ENCODE results near the gene ZNF423.

ZNF423 gene

GRCh38 chr16:49778202-49778930 lies 77.5 kb downstream of the ZNF423 start:
- no peak for DNase-seq

DNA sequence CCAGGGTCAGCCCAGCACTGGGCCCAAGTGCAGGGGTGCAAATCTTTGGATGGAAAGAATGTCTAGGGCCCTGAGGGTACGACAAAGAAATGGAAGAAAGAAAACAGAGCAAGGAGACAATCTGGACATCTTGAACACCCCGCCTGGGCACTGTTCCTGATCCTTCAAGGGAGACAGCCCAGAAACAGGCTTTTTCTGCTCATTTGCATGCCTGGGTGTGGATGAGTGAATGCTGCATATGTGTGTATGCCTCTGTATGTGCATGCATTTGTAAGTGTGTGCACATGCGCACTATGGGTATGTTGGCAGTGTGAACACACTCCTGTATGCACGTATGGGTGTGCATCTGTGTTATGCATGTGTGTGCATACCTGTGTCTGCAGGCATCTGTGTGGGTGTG lies 79.2 kb downstream of the ZNF423 start:
- DNase-seq: no peak

GRCh38 chr16:49776085-49776595 lies 79.8 kb downstream of the ZNF423 start:
- no peak for DNase-seq

GRCh38 chr16:49775581-49775980 lies 80.3 kb downstream of the ZNF423 start:
- DNase-seq: no peak

GRCh38 chr16:49775018-49775417 lies 80.9 kb downstream of the ZNF423 start:
- DNase-seq: no peak

DNA sequence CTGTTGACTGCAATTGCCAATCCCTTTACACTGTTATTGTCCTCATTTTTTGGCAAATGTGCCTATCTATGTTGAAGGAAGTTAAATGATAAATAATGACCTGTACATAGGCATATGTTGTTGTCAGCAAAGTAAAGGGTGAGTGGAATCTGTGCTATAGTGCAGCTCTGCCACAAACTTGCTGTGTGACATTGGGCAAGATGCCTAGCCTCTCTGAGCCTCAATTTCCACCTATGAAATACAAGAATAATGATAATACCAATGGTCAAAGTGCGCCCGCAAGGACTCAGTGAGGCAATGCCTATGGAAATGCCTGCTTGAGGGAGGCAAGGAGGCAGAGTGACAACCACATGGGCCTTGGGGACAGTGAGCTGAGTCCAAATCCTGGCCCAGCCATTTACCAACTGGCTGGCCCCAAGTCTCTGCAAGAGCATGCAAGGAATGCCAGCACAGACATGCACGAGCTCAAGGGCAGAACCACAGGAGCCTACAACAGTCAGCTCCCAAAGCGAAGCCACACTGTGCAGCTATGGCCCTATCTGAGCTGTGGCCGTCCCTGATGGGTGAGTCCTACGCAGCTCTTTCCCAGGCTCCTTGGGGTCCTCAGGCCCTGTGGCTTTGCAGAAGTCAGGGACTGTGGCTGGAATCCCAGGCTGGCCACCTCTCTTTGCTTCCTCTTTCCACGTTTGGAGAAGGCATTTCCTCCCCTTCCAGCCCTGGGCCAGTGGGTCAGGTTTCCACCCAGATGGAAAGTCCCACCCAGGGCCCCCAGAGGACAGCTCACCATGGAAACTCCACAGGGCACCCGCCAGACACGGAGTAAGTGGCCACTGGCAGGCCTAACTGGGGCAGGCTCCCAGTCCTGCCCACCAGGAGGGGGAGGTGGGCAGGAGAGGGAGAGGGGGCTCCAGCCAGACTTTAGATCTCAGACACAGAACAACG lies 82.1 kb downstream of the ZNF423 start:
- no peak for DNase-seq

DNA sequence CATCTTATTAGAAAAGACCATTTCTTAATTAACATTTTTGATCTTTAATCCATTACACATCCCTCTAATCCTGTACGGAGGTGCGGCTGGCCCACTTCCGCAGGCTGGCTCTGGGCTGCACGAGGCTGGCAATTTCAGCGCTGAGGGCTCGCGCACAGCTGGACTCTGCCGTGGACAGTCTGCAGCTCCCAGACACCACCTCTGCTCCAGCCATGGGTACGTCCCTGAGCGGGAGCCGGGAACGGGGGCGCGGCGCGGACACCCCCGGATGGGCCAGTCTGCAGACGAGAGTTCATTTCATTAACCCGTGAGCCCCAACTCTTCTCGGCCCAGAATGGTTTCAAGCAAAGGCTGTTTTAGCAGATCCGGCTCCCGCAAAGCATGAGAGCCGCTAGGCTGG lies 87.9 kb downstream of the ZNF423 start:
- no peak for DNase-seq

- DNase-seq: no peak
Measured at GRCh38 chr16:49767414-49767813, 88.5 kb downstream of the ZNF423 start.

DNA sequence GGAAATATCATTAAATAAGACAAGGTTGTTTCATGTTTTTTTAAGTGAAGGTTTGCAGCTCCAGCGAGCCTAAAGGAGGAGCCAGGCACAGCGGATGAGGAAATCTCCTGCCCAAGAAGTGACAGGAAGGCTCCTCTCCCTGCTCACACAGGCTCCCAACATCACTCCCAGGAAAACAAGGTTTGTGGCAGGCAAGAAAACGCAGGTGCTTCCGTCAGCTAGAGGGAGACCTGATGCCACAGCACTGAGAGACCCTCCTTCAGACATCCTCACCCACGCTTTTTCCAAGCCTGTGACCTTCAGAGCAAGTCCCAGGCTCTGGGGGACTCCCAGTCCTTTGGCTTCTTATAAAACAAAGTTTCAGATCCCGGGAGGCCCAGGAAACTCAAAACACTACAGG lies 89.7 kb downstream of the ZNF423 start:
- no peak for DNase-seq

DNA sequence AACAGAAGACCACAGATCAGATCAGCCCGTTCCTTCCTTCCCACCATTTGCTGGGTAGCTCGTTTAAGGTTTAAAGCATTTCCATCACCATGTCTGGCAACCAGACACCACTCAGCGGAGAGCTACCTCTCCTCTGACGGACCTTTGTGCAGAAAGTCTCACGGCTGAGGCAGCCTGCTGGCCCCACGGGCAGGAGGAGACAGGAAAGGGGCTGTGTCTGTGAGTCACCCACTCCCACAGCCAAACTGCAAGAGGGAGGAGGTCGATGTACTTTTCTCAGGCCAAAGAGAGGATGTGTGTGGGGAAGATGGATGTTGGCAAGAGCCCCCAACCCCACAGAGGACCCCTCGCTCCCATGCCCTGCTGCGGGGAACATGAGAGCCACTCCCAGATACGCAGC lies 92.1 kb downstream of the ZNF423 start:
- DNase-seq: no peak

GRCh38 chr16:49760815-49761214 lies 95.1 kb downstream of the ZNF423 start:
- no peak for DNase-seq

DNA sequence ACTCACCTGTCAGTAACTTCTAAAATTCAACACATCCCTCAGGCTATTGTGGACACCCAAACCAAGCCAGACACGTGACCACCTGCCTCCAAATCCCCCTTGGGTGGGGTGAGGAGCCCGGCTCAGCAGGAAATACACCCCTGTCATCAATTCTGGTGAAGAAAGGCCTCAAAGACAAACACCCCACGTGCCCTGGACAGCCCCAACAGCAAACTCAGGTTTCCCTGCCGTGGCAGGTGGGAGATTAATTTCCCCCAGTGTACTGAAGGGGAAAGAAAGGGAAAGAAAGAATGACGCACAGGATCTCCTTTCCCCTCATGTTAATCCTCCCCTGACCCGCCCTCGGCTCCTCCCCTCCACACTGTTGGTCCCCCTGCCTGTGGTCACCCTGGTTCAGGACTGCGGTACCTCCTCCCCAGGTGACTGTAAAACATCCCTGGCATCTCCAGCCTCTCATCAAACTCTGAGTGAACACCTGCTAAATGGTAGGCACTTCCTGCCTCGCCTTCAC lies 98.3 kb downstream of the ZNF423 start:
- DNase-seq: no peak

- no peak for DNase-seq
Measured at GRCh38 chr16:49756775-49757558, 98.9 kb downstream of the ZNF423 start.

DNA sequence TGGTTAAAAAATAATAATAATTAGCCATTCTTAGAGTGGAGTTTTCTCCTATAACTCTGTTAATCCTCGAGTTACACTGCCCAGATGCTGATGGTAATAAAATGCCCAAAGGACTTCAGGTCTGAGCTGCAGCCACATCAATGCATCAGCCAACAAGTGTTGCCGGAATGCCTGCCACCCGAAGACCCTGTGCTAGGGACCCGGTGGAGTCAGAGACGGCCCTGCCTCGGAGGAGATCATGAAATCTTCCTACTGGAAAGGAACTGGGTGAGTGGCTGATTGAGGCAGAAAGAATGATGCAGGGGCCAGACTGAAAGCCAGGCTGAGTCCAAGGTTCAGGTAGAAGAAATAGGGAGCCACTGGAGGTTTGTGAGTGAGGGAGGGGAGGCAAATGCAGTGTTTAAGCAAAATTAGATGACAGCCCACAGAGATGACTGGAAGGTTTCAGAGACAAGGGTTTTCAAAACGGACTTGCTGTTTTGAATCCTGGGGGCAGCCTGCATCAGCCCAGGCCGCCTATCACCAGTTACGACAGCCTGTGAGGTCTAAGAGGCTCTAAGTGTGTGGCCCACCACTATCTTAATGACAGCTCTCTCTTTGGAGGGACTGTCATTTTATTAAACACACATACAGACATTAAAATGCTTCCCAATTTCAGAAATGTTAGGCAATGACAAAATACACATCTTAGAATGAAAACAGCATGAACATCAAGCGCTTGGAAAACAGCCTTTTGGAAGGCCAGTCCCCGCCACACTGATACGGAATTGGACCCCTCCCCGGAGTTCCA lies 100.0 kb downstream of the ZNF423 start:
- DNase-seq: no peak

- DNase-seq: no peak
Measured at GRCh38 chr16:49755313-49755620, 100.6 kb downstream of the ZNF423 start.

DNA sequence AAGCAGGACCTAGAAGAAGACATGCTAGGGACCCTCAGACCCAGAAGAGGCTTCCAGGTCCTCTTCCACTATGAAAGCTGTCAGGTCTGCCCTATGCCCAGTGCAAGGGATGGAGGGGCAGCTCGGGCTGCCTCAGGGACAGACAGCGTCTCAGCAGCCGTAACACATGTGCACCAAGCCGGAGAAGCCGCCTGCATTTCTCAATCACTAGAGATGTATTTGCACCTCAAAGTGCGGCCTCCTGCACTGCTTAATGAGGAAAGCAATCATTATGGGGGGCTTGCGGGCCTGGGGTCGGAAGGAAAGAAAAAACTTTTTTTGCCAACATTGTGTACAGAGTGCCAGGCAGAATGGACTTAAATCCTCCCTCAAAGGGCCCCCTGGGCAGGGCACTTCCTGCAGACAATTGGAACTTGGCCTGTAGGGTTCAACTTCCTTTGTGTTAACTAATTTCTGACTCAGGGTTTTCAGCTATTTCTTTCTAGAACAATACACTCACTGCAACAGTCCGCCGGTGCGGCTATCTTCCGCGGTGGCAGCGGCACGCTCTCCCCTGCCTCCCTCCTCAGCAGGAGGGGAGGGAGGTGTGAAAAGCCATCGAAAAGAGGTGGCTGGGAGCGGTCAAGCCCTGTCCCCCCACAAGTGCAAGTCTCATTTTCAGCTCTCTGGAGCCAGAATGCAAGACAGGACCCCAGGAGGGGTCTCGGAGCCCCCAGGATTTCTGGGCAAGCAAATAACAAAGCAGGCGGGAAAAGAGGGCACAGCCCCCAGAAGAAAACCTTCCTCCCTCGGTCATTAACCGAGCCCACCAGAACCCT lies 101.2 kb downstream of the ZNF423 start:
- DNase-seq: no peak

DNA sequence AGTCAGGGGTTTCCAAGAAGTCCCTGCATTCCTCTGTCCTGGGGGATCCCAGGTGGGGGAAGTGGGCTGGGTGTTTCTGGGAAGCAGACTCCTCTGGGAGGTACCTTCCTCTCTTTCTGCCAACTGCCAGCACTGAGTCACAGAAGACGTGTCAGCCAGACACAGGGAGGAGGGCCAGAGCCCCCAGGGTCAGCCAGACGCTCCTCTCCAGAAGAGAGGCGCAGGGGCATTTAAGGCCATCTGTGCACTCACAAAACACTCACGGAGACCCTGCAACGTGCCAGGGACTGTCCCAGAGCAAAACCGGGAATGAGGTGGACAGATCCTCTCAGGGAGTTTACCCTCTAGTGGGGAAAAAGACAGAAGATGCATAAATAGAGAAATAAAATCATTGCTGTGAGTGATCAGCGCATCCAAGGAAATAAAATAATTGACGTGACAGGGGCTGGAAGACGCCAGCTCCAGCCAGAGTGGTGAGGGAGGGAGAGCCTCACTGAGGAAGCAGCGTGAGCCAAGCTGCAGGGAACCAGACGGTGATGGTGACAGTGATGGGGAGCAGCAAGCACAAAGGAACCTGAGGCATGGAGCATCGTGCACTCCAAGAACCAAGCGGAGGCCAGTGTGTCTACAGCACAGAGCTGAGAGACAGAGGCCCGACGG lies 105.4 kb downstream of the ZNF423 start:
- DNase-seq: no peak

DNA sequence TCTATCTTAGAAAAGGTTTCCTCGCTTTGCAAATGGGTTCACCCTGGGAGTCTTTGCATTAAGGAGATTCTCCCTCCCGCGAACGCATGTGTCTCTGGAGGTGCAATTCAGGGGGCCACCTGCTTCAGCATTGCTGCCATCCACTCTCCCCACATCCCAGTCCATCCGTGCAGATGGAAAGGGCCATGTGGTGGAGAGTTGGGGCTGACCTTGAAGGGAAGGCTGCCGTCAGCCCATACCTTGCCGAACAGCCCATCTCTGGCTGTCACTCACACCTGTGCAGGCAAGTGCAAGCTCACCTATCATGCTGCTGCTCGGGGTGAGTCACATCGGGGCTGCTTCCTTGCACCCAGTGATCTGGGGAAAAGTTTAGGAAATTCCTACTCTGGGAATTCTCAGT lies 106.1 kb downstream of the ZNF423 start:
- no peak for DNase-seq

DNA sequence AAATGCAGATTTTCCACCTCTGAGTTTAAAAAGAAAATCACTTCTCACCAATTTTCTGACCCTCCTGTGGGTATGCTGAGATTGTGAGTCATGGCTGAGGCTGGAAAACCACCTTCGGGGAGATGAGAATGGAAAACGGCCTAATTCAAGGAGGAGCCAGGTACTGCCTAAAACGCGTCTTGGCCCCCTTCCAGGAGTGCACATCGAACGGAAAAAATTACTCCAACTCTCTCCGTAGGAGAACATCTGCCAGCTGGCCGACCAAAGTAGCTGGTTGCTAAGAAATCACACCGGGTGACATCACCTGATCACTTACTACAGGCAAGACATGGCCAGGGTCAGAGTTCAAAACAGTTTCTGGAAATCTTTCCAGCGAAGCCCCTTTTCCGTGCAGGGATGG lies 107.6 kb downstream of the ZNF423 start:
- DNase-seq: no peak

DNA sequence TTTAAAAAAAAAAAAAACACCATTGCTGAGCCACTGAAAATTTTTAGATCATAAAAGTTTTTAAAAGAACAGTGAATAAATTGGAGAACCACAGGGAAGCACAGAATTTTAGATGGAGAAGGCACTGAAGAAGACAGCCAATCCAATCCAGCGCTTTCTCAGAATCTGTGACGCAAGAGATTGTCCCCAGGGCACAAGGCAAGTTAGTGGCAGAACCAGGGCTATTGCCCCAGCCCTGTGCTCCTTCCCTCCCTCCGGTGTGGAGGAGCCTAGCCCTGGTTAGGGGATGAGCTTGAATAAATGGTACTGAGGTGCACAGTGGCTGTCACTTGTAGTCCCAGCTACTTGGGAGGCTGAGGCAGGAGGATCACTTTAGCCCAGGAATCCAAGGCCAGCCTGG lies 108.3 kb downstream of the ZNF423 start:
- DNase-seq: no peak

DNA sequence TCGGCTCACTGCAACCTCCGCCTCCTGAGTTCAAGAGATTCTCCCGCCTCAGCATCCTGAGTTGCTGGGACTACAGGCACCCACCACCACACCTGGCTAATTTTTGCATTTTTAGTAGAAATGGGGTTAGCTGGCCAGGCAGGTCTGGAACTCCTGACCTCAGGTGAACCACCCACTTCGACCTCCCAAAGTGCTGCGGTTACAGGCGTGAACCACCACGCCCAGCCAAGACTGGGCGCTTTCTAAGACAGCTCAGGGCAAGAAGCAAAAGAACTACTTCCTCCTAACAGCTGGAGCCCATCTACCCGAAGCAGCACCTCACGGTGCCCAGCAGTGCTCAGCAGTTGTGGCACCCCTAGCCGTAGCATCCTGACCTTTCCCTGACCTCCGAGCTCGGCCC lies 109.4 kb downstream of the ZNF423 start:
- no peak for DNase-seq

Data from DMS79 (cell line).